Glomerular endothelial cell (primary cell): ENCODE measurements around the gene CD163L1. TPM values are rescaled to one million over a fixed set of nuclear protein-coding genes. Genes with fewer than 3 reads are reported as not detected.
"Not testable (repeated sequence)": the region's sequence is repeated elsewhere in the genome, so short reads cannot be mapped to it uniquely, and the experiment has no call there.

Experiments used
- DNase-seq: peaks from one replicate; pipeline ENCODE4 v3.0.0-alpha.2; 2011; ENCODE audit warnings: low read depth, low spot score; ENCODE audit errors: extremely low read depth
- total RNA-seq: library from RNA; depleted of rRNA; stranded (reverse); fragments of >200 nt; gene quantifications from 2 replicates; pipeline ENCODE4 v1.2.3, GENCODE V29; 2015

Gene CD163L1
- total RNA-seq, 1 donor from 2014 or later, result 1.8 TPM

- not testable (repeated sequence) for DNase-seq
Measured at GRCh38 chr12:7337790-7338189, 106.2 kb downstream of the CD163L1 start.

- no peak for DNase-seq
Measured at GRCh38 chr12:7327918-7328317, 116.0 kb downstream of the CD163L1 start.

- no peak for DNase-seq
Measured at GRCh38 chr12:7324176-7324575, 119.8 kb downstream of the CD163L1 start.

GRCh38 chr12:7322599-7322998 is 121.4 kb downstream of the CD163L1 start:
- DNase-seq, result no peak

- DNase-seq, result no peak
Measured at GRCh38 chr12:7321624-7322023, 122.3 kb downstream of the CD163L1 start.

GRCh38 chr12:7319930-7320329 is 124.0 kb downstream of the CD163L1 start:
- no peak for DNase-seq

GRCh38 chr12:7310070-7310469 is 133.9 kb downstream of the CD163L1 start:
- DNase-seq, result no peak

Other genes with a start within 250 kb of the CD163L1 start
- gene ACSM4, start 140.1 kb downstream of the CD163L1 start, total RNA-seq, result not detected in 2 replicates
- gene CD163, start 59.6 kb upstream of the CD163L1 start, total RNA-seq, result not detected in 2 replicates
- gene APOBEC1, start 221.8 kb upstream of the CD163L1 start, total RNA-seq, result not detected in 2 replicates